GM23338 (cell line): ENCODE results near the gene KCNMB2. TPM values are rescaled to one million over a fixed set of nuclear protein-coding genes. Genes with fewer than 3 reads are reported as not detected.

ENCODE experiments used
- ATAC-seq: fragments of 200-7000 bp; cut with Tn5 transposase; 3 replicates; pipeline ENCODE4 v1.9.1; 2020
- DNase-seq: peaks from one replicate; pipeline ENCODE4 v3.0.0-alpha.2; 2015; ENCODE audit warnings: low spot score
- H2AFZ ChIP-seq: fragments of 200-600 bp; sonication (generic); 2 replicates; pipeline ENCODE4 v1.8.0; 2016; ENCODE audit warnings: antibody characterized with exemption, mild to moderate bottlenecking, moderate library complexity
- H3F3A ChIP-seq: fragments of 200-600 bp; sonication (generic); replicated peaks from 2 replicates; pipeline ENCODE4 v1.8.0; 2017; ENCODE audit warnings: antibody characterized with exemption, mixed run types, low read depth
- H3K27ac ChIP-seq: fragments of 200-600 bp; sonication (generic); 2 replicates; pipeline ENCODE4 v1.6.1; 2016; ENCODE audit warnings: low read depth
- H3K27me3 ChIP-seq: fragments of 200-600 bp; sonication (generic); 2 replicates; pipeline ENCODE4 v1.8.0; 2016; ENCODE audit warnings: mild to moderate bottlenecking, mixed run types, moderate library complexity; ENCODE audit not compliant: insufficient read depth
- H3K36me3 ChIP-seq: fragments of 200-600 bp; sonication (generic); 2 replicates; pipeline ENCODE4 v1.8.0; 2016; ENCODE audit warnings: mild to moderate bottlenecking; ENCODE audit not compliant: insufficient read depth
- H3K4me1 ChIP-seq: fragments of 200-600 bp; sonication (generic); 2 replicates; pipeline ENCODE4 v1.8.0; 2016; ENCODE audit warnings: mild to moderate bottlenecking, moderate library complexity; ENCODE audit not compliant: insufficient read depth
- H3K4me2 ChIP-seq: fragments of 200-600 bp; sonication (generic); 2 replicates; pipeline ENCODE4 v1.7.1; 2017; ENCODE audit warnings: mixed run types
- H3K4me3 ChIP-seq: fragments of 200-600 bp; sonication (generic); 2 replicates; pipeline ENCODE4 v1.6.1; 2016; ENCODE audit warnings: mixed run types
- H3K79me2 ChIP-seq: fragments of 200-600 bp; sonication (generic); replicated peaks from 2 replicates; pipeline ENCODE4 v1.8.0; 2017; ENCODE audit warnings: mild to moderate bottlenecking; ENCODE audit not compliant: insufficient read depth
- H3K9me2 ChIP-seq: fragments of 200-600 bp; sonication (generic); 2 replicates; pipeline ENCODE4 v1.8.0; 2017; ENCODE audit not compliant: insufficient read depth
- H4K20me1 ChIP-seq: fragments of 200-600 bp; sonication (generic); replicated peaks from 2 replicates; pipeline ENCODE4 v1.8.0; 2017; ENCODE audit warnings: mild to moderate bottlenecking; ENCODE audit not compliant: insufficient read depth
- H3K27ac Mint-ChIP-seq: 2 replicates; pipeline ENCODE4 v1.8.0; 2020; ENCODE audit warnings: inconsistent platforms, mild to moderate bottlenecking, moderate library complexity, mixed read lengths
- H3K27me3 Mint-ChIP-seq: 3 replicates; pipeline ENCODE4 v1.8.0; 2022; ENCODE audit warnings: low read depth, mild to moderate bottlenecking, moderate library complexity, mixed read lengths, inconsistent platforms; ENCODE audit not compliant: insufficient read depth, poor library complexity
- H3K36me3 Mint-ChIP-seq: 3 replicates; pipeline ENCODE4 v1.8.0; 2021; ENCODE audit warnings: low read depth, mild to moderate bottlenecking, inconsistent platforms, moderate library complexity, mixed read lengths
- H3K4me1 Mint-ChIP-seq: 3 replicates; pipeline ENCODE4 v1.8.0; 2020; ENCODE audit warnings: mild to moderate bottlenecking, inconsistent platforms, mixed read lengths
- H3K4me3 Mint-ChIP-seq: 3 replicates; pipeline ENCODE4 v1.8.0; 2021; ENCODE audit warnings: moderate library complexity, mild to moderate bottlenecking, inconsistent platforms, mixed read lengths
- H3K9me3 Mint-ChIP-seq: 3 replicates; pipeline ENCODE4 v1.8.0; 2020; ENCODE audit warnings: moderate library complexity, mild to moderate bottlenecking, inconsistent platforms, mixed read lengths
- CREB1 ChIP-seq: fragments of 250-450 bp; sonication (Bioruptor Pico); IDR thresholded peaks from 2 replicates; pipeline ENCODE4 v1.5.0; 2020; ENCODE audit warnings: low read depth, mild to moderate bottlenecking, moderate library complexity
- EZH2 ChIP-seq: fragments of 200-600 bp; sonication (generic); IDR thresholded peaks from one replicate; pipeline ENCODE4 v1.8.0; 2017; ENCODE audit warnings: antibody characterized with exemption, mild to moderate bottlenecking, low read depth; ENCODE audit not compliant: unreplicated experiment
- JUNB ChIP-seq: IDR thresholded peaks from one replicate; pipeline ENCODE4 v1.6.1; 2016; ENCODE audit warnings: antibody characterized with exemption; ENCODE audit not compliant: unreplicated experiment
- POLR2AphosphoS5 ChIP-seq: IDR thresholded peaks from 2 replicates; pipeline ENCODE4 v1.6.1; 2016; ENCODE audit warnings: antibody characterized with exemption, low read depth
- ZNF114 ChIP-seq: fragments of 250-450 bp; sonication (Bioruptor Pico); IDR thresholded peaks from 2 replicates; pipeline ENCODE4 v1.5.0; 2020; ENCODE audit warnings: mild to moderate bottlenecking, moderate library complexity
- ZNF462 ChIP-seq: fragments of 250-450 bp; sonication (Bioruptor Pico); IDR thresholded peaks from 2 replicates; pipeline ENCODE4 v1.5.0; 2020; ENCODE audit warnings: mild to moderate bottlenecking, moderate library complexity
- polyA plus RNA-seq: library from polyadenylated mRNA; unstranded; fragments of >200 nt; fragmentation: Nextera tagmentation; extraction: Ambion mirVana; gene quantifications from 2 replicates; pipeline ENCODE4 v1.2.1, GENCODE V29; 2016
- total RNA-seq: library from RNA; depleted of rRNA; stranded (reverse); fragments of >200 nt; shearing (Covaris generic); gene quantifications from 2 replicates; pipeline ENCODE4 v1.2.3, GENCODE V29; 2014
- TF ChIP-seq, protein P1 (sequence below), 2 experiments: fragments of 200-600 bp in 1 of 2; sonication (generic) in 1 of 2; conservative IDR thresholded peaks; 2 replicates each; pipeline versions ENCODE4 v1.5.1 to v1.6.1; 2016 to 2017; ENCODE audit warnings: antibody characterized with exemption in 2 of 2, low read depth in 2 of 2, mild to moderate bottlenecking in 2 of 2, moderate library complexity in 1 of 2
- TF ChIP-seq, protein P2 (sequence below): IDR thresholded peaks from one replicate; pipeline ENCODE4 v1.6.1; 2018; ENCODE audit warnings: antibody characterized with exemption; ENCODE audit not compliant: unreplicated experiment

KCNMB2 gene
- total and polyA plus RNA-seq, 2 experiments from 2014 or later = 0.53 TPM; not detected in 1

DNA sequence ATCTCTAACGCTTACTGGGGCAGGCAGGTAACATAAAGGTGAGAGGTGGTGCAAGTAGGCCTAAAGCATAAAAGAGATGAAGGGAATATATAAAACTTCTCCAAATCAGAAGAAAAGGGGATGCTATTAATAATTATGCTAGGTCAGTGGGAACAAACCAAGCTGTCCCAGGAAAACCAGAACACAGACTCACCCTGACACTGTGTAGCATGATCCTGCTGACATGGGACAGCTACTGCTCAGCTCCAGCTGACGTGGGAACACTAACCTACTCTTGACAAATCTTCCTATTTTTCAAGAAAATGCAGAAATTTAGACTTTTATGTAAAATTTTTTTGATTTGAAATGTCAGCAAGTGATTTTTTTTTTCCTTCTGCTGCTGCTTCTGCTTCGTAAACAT is 203.5 kb downstream of the KCNMB2 start (continued):
- TF ChIP-seq ZNF462 (CRISPR knock-in tag) = no peak
- no peak for TF ChIP-seq CREB1
- no peak for TF ChIP-seq JUNB

- Histone ChIP-seq H4K20me1 (no peaks in the 10 kb centered on the region), H3K79me2 (no peaks in the 10 kb centered on the region), H3K4me3 (no peak overlapping the region), H3K9me2 (no peaks in the 10 kb centered on the region; the same call in 1 of the 2 replicates), H3K27me3 (no peaks in the 10 kb centered on the region), H3K4me1 (no peaks in the 10 kb centered on the region), H3K27ac (no peak overlapping the region), H2AFZ (no peak overlapping the region), H3K4me2 (no peak overlapping the region), H3F3A (no peaks in the 10 kb centered on the region), H3K36me3 (no peaks in the 10 kb centered on the region)
- Mint-ChIP-seq H3K4me1 (no peaks in the 10 kb centered on the region), H3K9me3 (peaks cover 8% of the 10 kb centered on the region; the same call in 2 of the 3 replicates), H3K36me3 (peaks cover 10% of the 10 kb centered on the region), H3K27me3 (no peaks in the 10 kb centered on the region), H3K4me3 (no peak overlapping the region), H3K27ac (no peak overlapping the region)
- no peak for DNase-seq
- no peak for ATAC-seq
- TF ChIP-seq EZH2 = no peak
- TF ChIP-seq, protein P1, sequence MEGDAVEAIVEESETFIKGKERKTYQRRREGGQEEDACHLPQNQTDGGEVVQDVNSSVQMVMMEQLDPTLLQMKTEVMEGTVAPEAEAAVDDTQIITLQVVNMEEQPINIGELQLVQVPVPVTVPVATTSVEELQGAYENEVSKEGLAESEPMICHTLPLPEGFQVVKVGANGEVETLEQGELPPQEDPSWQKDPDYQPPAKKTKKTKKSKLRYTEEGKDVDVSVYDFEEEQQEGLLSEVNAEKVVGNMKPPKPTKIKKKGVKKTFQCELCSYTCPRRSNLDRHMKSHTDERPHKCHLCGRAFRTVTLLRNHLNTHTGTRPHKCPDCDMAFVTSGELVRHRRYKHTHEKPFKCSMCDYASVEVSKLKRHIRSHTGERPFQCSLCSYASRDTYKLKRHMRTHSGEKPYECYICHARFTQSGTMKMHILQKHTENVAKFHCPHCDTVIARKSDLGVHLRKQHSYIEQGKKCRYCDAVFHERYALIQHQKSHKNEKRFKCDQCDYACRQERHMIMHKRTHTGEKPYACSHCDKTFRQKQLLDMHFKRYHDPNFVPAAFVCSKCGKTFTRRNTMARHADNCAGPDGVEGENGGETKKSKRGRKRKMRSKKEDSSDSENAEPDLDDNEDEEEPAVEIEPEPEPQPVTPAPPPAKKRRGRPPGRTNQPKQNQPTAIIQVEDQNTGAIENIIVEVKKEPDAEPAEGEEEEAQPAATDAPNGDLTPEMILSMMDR (conservative IDR thresholded peaks at IDR 0.05; ENCODE audit: low read depth in 2 of 2) = no peak
- TF ChIP-seq, protein P2, sequence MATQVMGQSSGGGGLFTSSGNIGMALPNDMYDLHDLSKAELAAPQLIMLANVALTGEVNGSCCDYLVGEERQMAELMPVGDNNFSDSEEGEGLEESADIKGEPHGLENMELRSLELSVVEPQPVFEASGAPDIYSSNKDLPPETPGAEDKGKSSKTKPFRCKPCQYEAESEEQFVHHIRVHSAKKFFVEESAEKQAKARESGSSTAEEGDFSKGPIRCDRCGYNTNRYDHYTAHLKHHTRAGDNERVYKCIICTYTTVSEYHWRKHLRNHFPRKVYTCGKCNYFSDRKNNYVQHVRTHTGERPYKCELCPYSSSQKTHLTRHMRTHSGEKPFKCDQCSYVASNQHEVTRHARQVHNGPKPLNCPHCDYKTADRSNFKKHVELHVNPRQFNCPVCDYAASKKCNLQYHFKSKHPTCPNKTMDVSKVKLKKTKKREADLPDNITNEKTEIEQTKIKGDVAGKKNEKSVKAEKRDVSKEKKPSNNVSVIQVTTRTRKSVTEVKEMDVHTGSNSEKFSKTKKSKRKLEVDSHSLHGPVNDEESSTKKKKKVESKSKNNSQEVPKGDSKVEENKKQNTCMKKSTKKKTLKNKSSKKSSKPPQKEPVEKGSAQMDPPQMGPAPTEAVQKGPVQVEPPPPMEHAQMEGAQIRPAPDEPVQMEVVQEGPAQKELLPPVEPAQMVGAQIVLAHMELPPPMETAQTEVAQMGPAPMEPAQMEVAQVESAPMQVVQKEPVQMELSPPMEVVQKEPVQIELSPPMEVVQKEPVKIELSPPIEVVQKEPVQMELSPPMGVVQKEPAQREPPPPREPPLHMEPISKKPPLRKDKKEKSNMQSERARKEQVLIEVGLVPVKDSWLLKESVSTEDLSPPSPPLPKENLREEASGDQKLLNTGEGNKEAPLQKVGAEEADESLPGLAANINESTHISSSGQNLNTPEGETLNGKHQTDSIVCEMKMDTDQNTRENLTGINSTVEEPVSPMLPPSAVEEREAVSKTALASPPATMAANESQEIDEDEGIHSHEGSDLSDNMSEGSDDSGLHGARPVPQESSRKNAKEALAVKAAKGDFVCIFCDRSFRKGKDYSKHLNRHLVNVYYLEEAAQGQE = no peak
- TF ChIP-seq ZNF114 = no peak
- TF ChIP-seq POLR2AphosphoS5 = no peak
Observed at GRCh38 chr3:178741020-178741419, 204.8 kb downstream of the KCNMB2 start.
